ENCODE results near the gene PHF19. TPM values are rescaled to one million over a fixed set of nuclear protein-coding genes. Genes with fewer than 3 reads are reported as not detected.

Gene PHF19
- total RNA-seq, 2 experiments from 2014 or later: 60.3 to 63.0 TPM

GRCh38 chr9:120865176-120865575 lies 11.8 kb downstream of the PHF19 start:
- H3K36me3 ChIP-seq (ENCODE audit: insufficient read depth, low read length): peaks cover 80% of the 10 kb centered on the region
- no peak for TF ChIP-seq CTCF (IDR thresholded peaks at IDR 0.05)
- DNase-seq (no peak), ATAC-seq (ENCODE audit: poor library complexity) (no peak)
- H3K9me3 Mint-ChIP-seq: no peaks in the 10 kb centered on the region
- ChIA-PET CTCF (no interaction called here), POLR2A (interaction anchor here (0.6 kb wide), 1 partner anchor 22 kb away, joined by 3 read pairs; no protein-coding TSS in a partner anchor)
- no peaks in the 10 kb centered on the region for H3K27me3 ChIP-seq (ENCODE audit: control insufficient read depth in 1 of 2, insufficient read depth in 2 of 2, low read length in 2 of 2)
- peaks cover 21% of the 10 kb centered on the region for H3K4me1 ChIP-seq (ENCODE audit: insufficient read depth, low read length)
- H3K4me3 Mint-ChIP-seq: no peak overlapping the region
- H3K9me3 ChIP-seq (ENCODE audit: control insufficient read depth in 1 of 2, insufficient read depth in 1 of 2, low read length in 2 of 2): no peaks in the 10 kb centered on the region
- H3K4me3 ChIP-seq (ENCODE audit: low read length): no peak overlapping the region
- no peaks in the 10 kb centered on the region for H3K27me3 Mint-ChIP-seq
- intact Hi-C loops (cut with DNase I, micrococcal nuclease): loop anchor here in 1 of 2 experiments (5.0 kb wide), 2 partner anchors 192 to 207 kb away; partner anchors contain the start of gene CNTRL
- H3K36me3 Mint-ChIP-seq (ENCODE audit: low read depth): peaks cover 70% of the 10 kb centered on the region
- peak overlapping the region; percentile 58 for H3K27ac Mint-ChIP-seq
- H3K4me1 Mint-ChIP-seq (ENCODE audit: low read depth): peaks cover 11% of the 10 kb centered on the region
- H3K27ac ChIP-seq (ENCODE audit: low read depth in 1 of 2, low read length in 2 of 2): no peak overlapping the region

- H3K9me3 Mint-ChIP-seq: no peaks in the 10 kb centered on the region
- DNase-seq: no peak
- ChIA-PET CTCF (no interaction called here), POLR2A (no interaction called here)
- peaks cover 74% of the 10 kb centered on the region for H3K36me3 Mint-ChIP-seq (ENCODE audit: low read depth)
- Histone ChIP-seq H3K4me1 (ENCODE audit: insufficient read depth, low read length) (peaks cover 16% of the 10 kb centered on the region), H3K9me3 (ENCODE audit: control insufficient read depth in 1 of 2, insufficient read depth in 1 of 2, low read length in 2 of 2) (no peaks in the 10 kb centered on the region), H3K4me3 (ENCODE audit: low read length) (no peak overlapping the region), H3K27me3 (ENCODE audit: control insufficient read depth in 1 of 2, insufficient read depth in 2 of 2, low read length in 2 of 2) (no peaks in the 10 kb centered on the region), H3K27ac (ENCODE audit: low read depth in 1 of 2, low read length in 2 of 2) (no peak overlapping the region), H3K36me3 (ENCODE audit: insufficient read depth, low read length) (peaks cover 80% of the 10 kb centered on the region)
- no peak overlapping the region for H3K27ac Mint-ChIP-seq
- no peak overlapping the region for H3K4me3 Mint-ChIP-seq
- H3K27me3 Mint-ChIP-seq: no peaks in the 10 kb centered on the region
- peaks cover 11% of the 10 kb centered on the region for H3K4me1 Mint-ChIP-seq (ENCODE audit: low read depth)
- no peak for TF ChIP-seq CTCF (IDR thresholded peaks at IDR 0.05)
- ATAC-seq (ENCODE audit: poor library complexity): no peak
- intact Hi-C loops (cut with DNase I, micrococcal nuclease): loop anchor here in 1 of 2 experiments (5.0 kb wide), 2 partner anchors 193 to 208 kb away; partner anchors contain the start of gene CNTRL
Observed at GRCh38 chr9:120864719-120865118, 12.3 kb downstream of the PHF19 start.

GRCh38 chr9:120863833-120864232 lies 13.2 kb downstream of the PHF19 start:
- Mint-ChIP-seq H3K9me3 (no peaks in the 10 kb centered on the region), H3K27me3 (no peaks in the 10 kb centered on the region), H3K4me1 (ENCODE audit: low read depth) (peaks cover 6% of the 10 kb centered on the region), H3K4me3 (no peak overlapping the region), H3K36me3 (ENCODE audit: low read depth) (peaks cover 77% of the 10 kb centered on the region), H3K27ac (no peak overlapping the region)
- H3K36me3 ChIP-seq (ENCODE audit: insufficient read depth, low read length): peaks cover 87% of the 10 kb centered on the region
- intact Hi-C loops (cut with DNase I, micrococcal nuclease): no loop called here
- ChIA-PET POLR2A (interaction anchor here (0.7 kb wide), 1 partner anchor 15 kb away, joined by 4 read pairs; no protein-coding TSS in a partner anchor), CTCF (interaction anchor here (1.1 kb wide), 1 partner anchor 173 kb away, joined by 3 read pairs; no protein-coding TSS in a partner anchor)
- no peak overlapping the region for H3K4me3 ChIP-seq (ENCODE audit: low read length)
- ATAC-seq (ENCODE audit: poor library complexity) (no peak), DNase-seq (no peak)
- H3K9me3 ChIP-seq (ENCODE audit: control insufficient read depth in 1 of 2, insufficient read depth in 1 of 2, low read length in 2 of 2): no peaks in the 10 kb centered on the region
- H3K4me1 ChIP-seq (ENCODE audit: insufficient read depth, low read length): peaks cover 8% of the 10 kb centered on the region
- no peak overlapping the region for H3K27ac ChIP-seq (ENCODE audit: low read depth in 1 of 2, low read length in 2 of 2)
- TF ChIP-seq CTCF (IDR thresholded peaks at IDR 0.05): no peak
- H3K27me3 ChIP-seq (ENCODE audit: control insufficient read depth in 1 of 2, insufficient read depth in 2 of 2, low read length in 2 of 2): no peaks in the 10 kb centered on the region

Data from CD4-positive, alpha-beta T cell (primary cell).